Measurements from ENCODE around the gene TEX22.

TEX22 gene

DNA sequence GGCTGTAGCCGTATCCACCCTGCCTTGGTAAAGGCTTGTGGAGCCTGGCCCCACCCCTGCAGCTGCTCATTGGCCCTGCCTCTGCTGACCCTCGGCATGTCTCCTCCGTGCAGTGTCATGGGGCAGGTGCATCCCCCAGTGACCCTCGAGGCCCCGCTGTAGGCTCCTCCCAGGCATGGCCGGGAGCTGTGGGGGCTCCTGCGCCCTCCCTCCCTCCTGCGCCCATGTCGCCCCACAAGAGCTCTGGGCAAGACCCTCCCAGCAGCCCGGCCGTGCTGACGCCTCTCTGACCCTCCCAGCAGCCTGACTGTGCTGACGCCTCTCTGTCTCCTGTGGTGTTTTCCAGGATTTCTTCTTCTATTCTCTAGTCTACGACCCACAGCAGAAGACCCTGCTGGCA lies 55.5 kb downstream of the TEX22 start:
- H3K4me1 ChIP-seq (ENCODE audit: low read length) = no peaks in the 10 kb centered on the region
- DNase-seq = no peak
- H2AFZ ChIP-seq (ENCODE audit: low read length) = no peak overlapping the region
- H3K9me3 ChIP-seq (replicated peaks; ENCODE audit: insufficient read depth, low read length) = no peaks in the 10 kb centered on the region
- H3K27ac ChIP-seq (ENCODE audit: low read length) = no peak overlapping the region
- H3K4me2 ChIP-seq (ENCODE audit: low read depth, low read length) = no peak overlapping the region
- H3K9ac ChIP-seq (ENCODE audit: low read length) = no peak overlapping the region
- H3K36me3 ChIP-seq (replicated peaks; ENCODE audit: insufficient read depth, low read length) = no peaks in the 10 kb centered on the region
- TF ChIP-seq, protein P1, sequence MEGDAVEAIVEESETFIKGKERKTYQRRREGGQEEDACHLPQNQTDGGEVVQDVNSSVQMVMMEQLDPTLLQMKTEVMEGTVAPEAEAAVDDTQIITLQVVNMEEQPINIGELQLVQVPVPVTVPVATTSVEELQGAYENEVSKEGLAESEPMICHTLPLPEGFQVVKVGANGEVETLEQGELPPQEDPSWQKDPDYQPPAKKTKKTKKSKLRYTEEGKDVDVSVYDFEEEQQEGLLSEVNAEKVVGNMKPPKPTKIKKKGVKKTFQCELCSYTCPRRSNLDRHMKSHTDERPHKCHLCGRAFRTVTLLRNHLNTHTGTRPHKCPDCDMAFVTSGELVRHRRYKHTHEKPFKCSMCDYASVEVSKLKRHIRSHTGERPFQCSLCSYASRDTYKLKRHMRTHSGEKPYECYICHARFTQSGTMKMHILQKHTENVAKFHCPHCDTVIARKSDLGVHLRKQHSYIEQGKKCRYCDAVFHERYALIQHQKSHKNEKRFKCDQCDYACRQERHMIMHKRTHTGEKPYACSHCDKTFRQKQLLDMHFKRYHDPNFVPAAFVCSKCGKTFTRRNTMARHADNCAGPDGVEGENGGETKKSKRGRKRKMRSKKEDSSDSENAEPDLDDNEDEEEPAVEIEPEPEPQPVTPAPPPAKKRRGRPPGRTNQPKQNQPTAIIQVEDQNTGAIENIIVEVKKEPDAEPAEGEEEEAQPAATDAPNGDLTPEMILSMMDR (IDR thresholded peaks at IDR 0.05; ENCODE audit: low read length) = no peak
- no peak for TF ChIP-seq EZH2 (optimal IDR thresholded peaks at IDR 0.05; ENCODE audit: low read depth, low read length)
- no peak for TF ChIP-seq EZH2phosphoT487 (IDR thresholded peaks at IDR 0.05; ENCODE audit: low read length)
- H3K9me2 ChIP-seq (replicated peaks; ENCODE audit: insufficient read depth, low read length) = no peaks in the 10 kb centered on the region
- no peaks in the 10 kb centered on the region for H3K27me3 ChIP-seq (replicated peaks; ENCODE audit: insufficient read depth, low read length)
- no peaks in the 10 kb centered on the region for H3F3A ChIP-seq (ENCODE audit: insufficient read depth, low read length)
- H3K4me3 ChIP-seq (ENCODE audit: low read length) = no peak overlapping the region
- H3K79me2 ChIP-seq (ENCODE audit: low read length) = no peaks in the 10 kb centered on the region
- no peaks in the 10 kb centered on the region for H4K20me1 ChIP-seq (ENCODE audit: insufficient read depth, low read length)

DNA sequence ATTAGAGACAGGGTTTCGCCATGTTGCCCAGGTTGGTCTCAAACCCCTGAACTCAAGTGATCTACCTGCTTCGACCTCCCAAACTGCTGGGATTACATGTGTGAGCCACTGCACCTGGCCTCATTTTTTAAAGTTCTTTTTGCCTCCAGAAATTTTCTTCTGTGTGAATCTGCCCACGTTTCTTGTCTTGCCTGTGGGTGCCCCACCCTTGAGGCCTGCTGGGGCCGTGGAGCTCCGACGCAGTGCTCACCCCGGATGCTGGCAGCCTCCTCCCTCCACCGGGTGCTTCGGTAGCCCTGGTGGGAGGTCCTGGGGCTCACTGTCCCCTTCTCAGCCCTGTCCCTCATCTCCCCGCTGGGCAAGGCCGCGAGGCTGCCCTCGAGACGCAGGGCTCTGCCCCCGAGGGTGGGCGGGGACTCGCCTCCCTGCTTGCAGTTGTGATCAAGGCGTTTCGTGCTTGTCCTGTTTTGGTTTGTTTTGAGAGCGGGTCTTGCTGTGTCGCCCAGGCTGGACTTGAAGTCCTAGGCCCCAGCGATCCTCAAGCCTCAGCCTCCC lies 56.8 kb downstream of the TEX22 start:
- DNase-seq = no peak
- Histone ChIP-seq H3K4me3 (ENCODE audit: low read length) (no peak overlapping the region), H3K36me3 (replicated peaks; ENCODE audit: insufficient read depth, low read length) (no peaks in the 10 kb centered on the region), H3K4me1 (ENCODE audit: low read length) (no peaks in the 10 kb centered on the region), H2AFZ (ENCODE audit: low read length) (no peak overlapping the region), H3K4me2 (ENCODE audit: low read depth, low read length) (no peak overlapping the region), H3K27ac (ENCODE audit: low read length) (no peak overlapping the region), H3K27me3 (replicated peaks; ENCODE audit: insufficient read depth, low read length) (no peaks in the 10 kb centered on the region), H3K79me2 (ENCODE audit: low read length) (no peaks in the 10 kb centered on the region), H3F3A (ENCODE audit: insufficient read depth, low read length) (no peaks in the 10 kb centered on the region), H3K9me3 (replicated peaks; ENCODE audit: insufficient read depth, low read length) (no peaks in the 10 kb centered on the region), H4K20me1 (ENCODE audit: insufficient read depth, low read length) (no peaks in the 10 kb centered on the region), H3K9ac (ENCODE audit: low read length) (no peak overlapping the region), H3K9me2 (replicated peaks; ENCODE audit: insufficient read depth, low read length) (no peaks in the 10 kb centered on the region)
- no peak for TF ChIP-seq EZH2phosphoT487 (IDR thresholded peaks at IDR 0.05; ENCODE audit: low read length)
- TF ChIP-seq, protein P1 (IDR thresholded peaks at IDR 0.05; ENCODE audit: low read length) = no peak
- no peak for TF ChIP-seq EZH2 (optimal IDR thresholded peaks at IDR 0.05; ENCODE audit: low read depth, low read length)

DNA sequence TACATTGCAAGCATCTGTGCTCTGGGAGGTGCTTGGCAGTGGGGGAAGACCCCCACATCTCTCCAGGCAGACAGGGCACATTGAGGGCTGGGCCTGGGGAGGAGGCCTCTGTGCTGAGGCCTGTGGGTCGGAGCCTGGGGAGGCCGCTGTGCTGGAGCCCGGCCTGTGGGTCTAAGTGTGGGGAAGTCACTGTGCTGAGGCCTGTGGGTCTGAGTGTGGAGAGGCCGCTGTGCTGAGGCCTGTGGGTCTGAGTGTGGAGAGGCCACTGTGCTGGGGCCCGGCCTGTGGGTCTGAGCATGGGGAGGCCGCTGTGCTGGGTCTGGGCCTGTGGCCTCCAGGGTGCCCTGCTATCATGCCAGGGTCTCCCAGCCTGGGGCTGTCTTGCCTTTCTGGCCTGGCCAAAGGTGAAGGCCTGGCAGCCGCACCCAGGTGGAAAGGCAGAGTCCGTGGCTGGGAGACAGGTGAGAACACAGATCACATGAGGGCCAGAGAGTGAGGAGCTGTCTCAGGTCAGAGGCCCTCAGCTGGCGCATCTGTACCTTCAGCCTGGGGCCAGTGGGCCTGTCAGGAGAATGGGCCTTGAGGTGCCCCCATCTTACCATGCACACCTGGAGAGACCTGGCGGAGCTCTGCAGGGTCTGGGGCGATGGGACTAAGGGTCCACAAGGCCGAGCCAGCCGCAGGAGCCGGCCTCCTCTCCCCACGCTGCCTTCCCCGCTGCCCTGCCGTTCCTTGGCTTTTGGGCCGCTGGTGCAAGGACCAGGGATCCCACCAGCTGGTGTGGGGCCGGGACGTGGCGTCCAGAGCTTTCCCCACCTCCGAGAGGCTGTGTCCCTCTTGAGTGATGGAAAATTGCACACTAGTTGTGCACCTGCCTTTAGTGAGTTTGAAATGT lies 57.7 kb downstream of the TEX22 start:
- Histone ChIP-seq H3K36me3 (replicated peaks; ENCODE audit: insufficient read depth, low read length) (no peaks in the 10 kb centered on the region), H3K27me3 (replicated peaks; ENCODE audit: insufficient read depth, low read length) (no peaks in the 10 kb centered on the region), H3K4me3 (ENCODE audit: low read length) (no peak overlapping the region), H3K27ac (ENCODE audit: low read length) (no peak overlapping the region), H3F3A (ENCODE audit: insufficient read depth, low read length) (no peaks in the 10 kb centered on the region), H3K4me2 (ENCODE audit: low read depth, low read length) (no peak overlapping the region), H3K9ac (ENCODE audit: low read length) (no peak overlapping the region), H3K79me2 (ENCODE audit: low read length) (no peaks in the 10 kb centered on the region), H4K20me1 (ENCODE audit: insufficient read depth, low read length) (no peaks in the 10 kb centered on the region), H3K9me3 (replicated peaks; ENCODE audit: insufficient read depth, low read length) (no peaks in the 10 kb centered on the region), H2AFZ (ENCODE audit: low read length) (no peak overlapping the region), H3K9me2 (replicated peaks; ENCODE audit: insufficient read depth, low read length) (no peaks in the 10 kb centered on the region), H3K4me1 (ENCODE audit: low read length) (no peaks in the 10 kb centered on the region)
- TF ChIP-seq EZH2phosphoT487 (IDR thresholded peaks at IDR 0.05; ENCODE audit: low read length) (no peak), EZH2 (optimal IDR thresholded peaks at IDR 0.05; ENCODE audit: low read depth, low read length) (no peak)
- TF ChIP-seq, protein P1 (IDR thresholded peaks at IDR 0.05; ENCODE audit: low read length) = no peak
- no peak for DNase-seq

All from MM.1S (cell line).